HFFc6 (cell line): Measurements from ENCODE around the gene SOX18. TPM values are rescaled to one million over a fixed set of nuclear protein-coding genes. Genes with fewer than 3 reads are reported as not detected.

ENCODE experiments used
- DNase-seq: peaks from one replicate; pipeline ENCODE4 v3.0.0-alpha.2; 2018
- H3K27ac Mint-ChIP-seq: 2 replicates; pipeline ENCODE4 v1.8.0; 2020; ENCODE audit warnings: mild to moderate bottlenecking, mixed read lengths
- H3K27me3 Mint-ChIP-seq: 2 replicates; pipeline ENCODE4 v1.8.0; 2021; ENCODE audit warnings: mild to moderate bottlenecking, moderate library complexity, mixed read lengths; ENCODE audit not compliant: insufficient read depth
- H3K36me3 Mint-ChIP-seq: 2 replicates; pipeline ENCODE4 v1.8.0; 2021; ENCODE audit warnings: low read depth, mixed read lengths
- H3K4me1 Mint-ChIP-seq: 2 replicates; pipeline ENCODE4 v1.8.0; 2020; ENCODE audit warnings: low read depth, mixed read lengths
- H3K4me3 Mint-ChIP-seq: 2 replicates; pipeline ENCODE4 v1.8.0; 2020; ENCODE audit warnings: mild to moderate bottlenecking, moderate library complexity, mixed read lengths
- H3K9me3 Mint-ChIP-seq: 2 replicates; pipeline ENCODE4 v1.8.0; 2020; ENCODE audit warnings: mild to moderate bottlenecking, mixed read lengths
- total RNA-seq, 6 experiments: library from RNA; stranded (reverse); fragmentation: NEBNext Ultra II Directional; extraction: Animal tissue kit (Norgen Biotek cat#: 25700); gene quantifications; 2 replicates in 1 of 6; 3 replicates in 5 of 6; pipeline ENCODE4 v1.2.3, GENCODE V29; 2021
- TF ChIP-seq, protein P1 (sequence below): fragments of 200-600 bp; sonication (generic); IDR thresholded peaks from 2 replicates; pipeline ENCODE4 v1.5.0; 2021; ENCODE audit warnings: antibody characterized with exemption, mild to moderate bottlenecking

Gene SOX18
- total RNA-seq, 6 experiments from 2014 or later: 0.10 to 0.17 TPM; not detected in 4

DNA sequence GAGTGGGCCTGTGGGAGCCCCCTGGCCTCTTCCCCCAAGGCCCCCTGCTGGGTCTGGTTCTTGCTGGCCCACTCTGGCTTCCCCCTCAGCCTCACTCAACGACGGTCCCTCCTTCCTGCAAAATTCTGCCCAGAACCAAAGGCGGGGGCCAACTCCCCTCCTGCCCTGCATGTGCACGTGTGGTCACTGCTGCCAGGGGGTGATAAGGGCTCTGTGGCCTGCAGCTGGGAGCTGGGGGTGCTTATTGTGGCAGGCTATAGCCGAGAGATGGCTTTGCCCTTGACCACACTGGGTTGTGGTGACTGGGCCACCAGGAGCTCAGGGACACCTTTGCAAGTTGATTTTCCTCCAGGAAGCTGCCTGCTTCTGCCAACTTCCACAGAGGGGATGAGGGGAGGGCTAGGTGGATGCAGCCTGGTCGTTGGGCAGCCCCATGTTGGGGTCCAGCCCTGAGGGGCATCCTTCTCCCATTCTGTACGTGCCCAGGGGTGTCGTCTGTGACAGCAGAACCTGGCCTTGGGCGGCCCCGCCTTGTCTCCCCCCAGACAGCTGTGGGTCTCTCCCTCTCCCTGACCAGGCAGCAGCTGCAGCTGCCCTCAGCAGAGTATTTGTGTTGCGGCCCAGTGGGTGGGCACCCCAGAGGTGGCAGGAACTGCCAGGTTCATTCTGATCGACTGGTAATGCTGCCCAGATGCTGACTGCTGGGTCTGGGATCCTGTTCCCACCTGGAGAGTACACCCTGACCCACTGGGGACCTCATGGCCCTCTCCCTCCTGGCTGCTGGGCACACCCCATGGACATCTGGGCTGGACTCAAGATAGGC, 19.2 kb upstream of the SOX18 start:
- peaks cover 35% of the 10 kb centered on the region for H3K4me1 Mint-ChIP-seq
- H3K9me3 Mint-ChIP-seq: no peaks in the 10 kb centered on the region
- H3K4me3 Mint-ChIP-seq: no peak overlapping the region
- no peak overlapping the region for H3K27ac Mint-ChIP-seq
- TF ChIP-seq, protein P1, sequence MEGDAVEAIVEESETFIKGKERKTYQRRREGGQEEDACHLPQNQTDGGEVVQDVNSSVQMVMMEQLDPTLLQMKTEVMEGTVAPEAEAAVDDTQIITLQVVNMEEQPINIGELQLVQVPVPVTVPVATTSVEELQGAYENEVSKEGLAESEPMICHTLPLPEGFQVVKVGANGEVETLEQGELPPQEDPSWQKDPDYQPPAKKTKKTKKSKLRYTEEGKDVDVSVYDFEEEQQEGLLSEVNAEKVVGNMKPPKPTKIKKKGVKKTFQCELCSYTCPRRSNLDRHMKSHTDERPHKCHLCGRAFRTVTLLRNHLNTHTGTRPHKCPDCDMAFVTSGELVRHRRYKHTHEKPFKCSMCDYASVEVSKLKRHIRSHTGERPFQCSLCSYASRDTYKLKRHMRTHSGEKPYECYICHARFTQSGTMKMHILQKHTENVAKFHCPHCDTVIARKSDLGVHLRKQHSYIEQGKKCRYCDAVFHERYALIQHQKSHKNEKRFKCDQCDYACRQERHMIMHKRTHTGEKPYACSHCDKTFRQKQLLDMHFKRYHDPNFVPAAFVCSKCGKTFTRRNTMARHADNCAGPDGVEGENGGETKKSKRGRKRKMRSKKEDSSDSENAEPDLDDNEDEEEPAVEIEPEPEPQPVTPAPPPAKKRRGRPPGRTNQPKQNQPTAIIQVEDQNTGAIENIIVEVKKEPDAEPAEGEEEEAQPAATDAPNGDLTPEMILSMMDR: no peak
- peaks cover 1% of the 10 kb centered on the region for H3K27me3 Mint-ChIP-seq
- DNase-seq: no peak
- H3K36me3 Mint-ChIP-seq: no peaks in the 10 kb centered on the region

DNA sequence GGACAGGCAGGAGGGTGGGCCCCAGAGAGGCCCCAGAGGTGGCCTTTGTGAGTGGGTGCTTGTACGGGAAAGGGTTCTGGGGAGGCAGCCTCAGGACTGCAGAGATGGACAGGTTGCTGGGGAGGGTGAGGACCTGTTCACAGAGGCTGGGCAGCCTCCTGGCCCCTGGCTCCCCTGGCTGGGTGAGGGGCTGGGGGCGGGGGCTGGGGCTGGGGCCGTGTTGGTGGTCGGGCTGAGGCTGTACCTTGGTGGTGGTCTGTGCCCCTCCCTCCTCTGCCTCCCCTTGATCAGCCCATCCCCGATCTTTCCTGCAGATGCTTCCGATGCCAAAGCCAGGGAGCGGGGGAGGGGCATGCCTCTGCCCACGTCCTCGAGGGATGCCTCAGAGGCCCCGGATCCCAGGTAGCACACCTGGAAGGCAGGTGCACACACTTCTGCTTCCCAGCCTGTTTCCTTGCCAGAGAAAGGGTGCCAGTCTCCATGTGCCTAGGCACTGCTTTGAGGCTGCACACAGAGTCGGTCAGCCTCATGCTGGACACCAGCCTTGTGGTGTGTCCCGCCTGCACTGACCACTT, 18.4 kb upstream of the SOX18 start:
- TF ChIP-seq, protein P1: no peak

DNA sequence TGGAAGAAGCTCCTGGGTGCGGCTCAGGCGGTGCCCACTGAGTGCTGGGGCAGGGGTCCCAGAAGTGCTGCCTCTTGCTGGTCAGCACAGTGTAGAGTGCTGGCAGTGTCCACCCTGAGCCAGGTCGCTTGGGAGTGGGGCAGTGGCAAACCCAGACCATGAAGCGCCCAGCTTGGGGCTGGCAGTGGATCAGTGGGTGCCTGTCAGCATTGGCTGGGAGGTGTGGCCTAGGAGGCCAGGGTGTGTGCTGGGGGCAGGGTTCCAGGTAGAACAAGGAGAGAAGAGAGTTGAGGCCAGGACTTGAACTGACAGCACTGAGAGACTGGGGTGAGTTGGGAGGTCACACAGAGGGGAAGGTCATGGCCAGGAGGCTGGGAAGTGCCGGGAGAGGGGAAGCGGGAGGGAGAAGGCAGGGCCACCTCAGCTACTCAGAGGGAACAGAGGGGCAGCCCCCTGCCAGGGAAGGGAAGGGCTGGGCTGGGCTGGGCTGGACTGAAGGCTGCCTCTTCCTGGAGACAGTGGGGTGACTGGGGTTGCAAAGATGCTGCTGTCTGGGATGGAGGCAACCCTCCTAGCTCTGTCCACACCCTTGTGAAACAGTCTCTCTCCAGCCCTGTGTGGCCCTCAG, 17.7 kb upstream of the SOX18 start:
- H3K27me3 Mint-ChIP-seq: peaks cover 1% of the 10 kb centered on the region
- TF ChIP-seq, protein P1: no peak
- no peak overlapping the region for H3K4me3 Mint-ChIP-seq
- DNase-seq: no peak
- peaks cover 40% of the 10 kb centered on the region for H3K4me1 Mint-ChIP-seq
- H3K27ac Mint-ChIP-seq: peak overlapping the region; percentile 38; the same call in 1 of the 2 replicates
- H3K9me3 Mint-ChIP-seq: no peaks in the 10 kb centered on the region
- no peaks in the 10 kb centered on the region for H3K36me3 Mint-ChIP-seq

More for the DNA sequence above, 18.4 kb upstream of the SOX18 start:
- Mint-ChIP-seq H3K9me3 (no peaks in the 10 kb centered on the region), H3K27ac (no peak overlapping the region), H3K27me3 (peaks cover 1% of the 10 kb centered on the region), H3K36me3 (no peaks in the 10 kb centered on the region), H3K4me3 (no peak overlapping the region), H3K4me1 (peaks cover 35% of the 10 kb centered on the region)
- DNase-seq: no peak

DNA sequence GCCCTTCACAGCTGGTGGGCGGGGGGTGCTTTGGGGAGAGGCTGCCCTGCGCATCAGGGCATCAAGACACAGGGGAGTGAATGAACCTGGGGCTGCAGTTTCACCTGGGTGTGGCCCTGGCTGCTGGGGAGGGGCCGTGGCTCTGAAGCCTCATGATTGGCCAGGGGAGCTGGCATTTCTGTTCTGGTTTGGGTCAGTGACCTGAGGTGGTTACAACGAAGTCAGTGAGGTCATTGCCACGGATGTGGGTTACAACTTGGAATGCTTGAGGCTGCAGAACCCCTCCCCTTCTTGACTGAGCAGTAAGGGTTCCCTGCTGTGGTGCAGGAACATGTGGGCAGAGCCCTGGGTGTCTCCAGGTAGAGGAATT, 16.5 kb upstream of the SOX18 start:
- TF ChIP-seq, protein P1: no peak
- Mint-ChIP-seq H3K4me3 (peak overlapping the region; percentile 57), H3K4me1 (peaks cover 44% of the 10 kb centered on the region), H3K9me3 (no peaks in the 10 kb centered on the region), H3K27me3 (peaks cover 1% of the 10 kb centered on the region), H3K36me3 (no peaks in the 10 kb centered on the region), H3K27ac (peak overlapping the region; percentile 81)
- DNase-seq: peak; percentile 73

DNA sequence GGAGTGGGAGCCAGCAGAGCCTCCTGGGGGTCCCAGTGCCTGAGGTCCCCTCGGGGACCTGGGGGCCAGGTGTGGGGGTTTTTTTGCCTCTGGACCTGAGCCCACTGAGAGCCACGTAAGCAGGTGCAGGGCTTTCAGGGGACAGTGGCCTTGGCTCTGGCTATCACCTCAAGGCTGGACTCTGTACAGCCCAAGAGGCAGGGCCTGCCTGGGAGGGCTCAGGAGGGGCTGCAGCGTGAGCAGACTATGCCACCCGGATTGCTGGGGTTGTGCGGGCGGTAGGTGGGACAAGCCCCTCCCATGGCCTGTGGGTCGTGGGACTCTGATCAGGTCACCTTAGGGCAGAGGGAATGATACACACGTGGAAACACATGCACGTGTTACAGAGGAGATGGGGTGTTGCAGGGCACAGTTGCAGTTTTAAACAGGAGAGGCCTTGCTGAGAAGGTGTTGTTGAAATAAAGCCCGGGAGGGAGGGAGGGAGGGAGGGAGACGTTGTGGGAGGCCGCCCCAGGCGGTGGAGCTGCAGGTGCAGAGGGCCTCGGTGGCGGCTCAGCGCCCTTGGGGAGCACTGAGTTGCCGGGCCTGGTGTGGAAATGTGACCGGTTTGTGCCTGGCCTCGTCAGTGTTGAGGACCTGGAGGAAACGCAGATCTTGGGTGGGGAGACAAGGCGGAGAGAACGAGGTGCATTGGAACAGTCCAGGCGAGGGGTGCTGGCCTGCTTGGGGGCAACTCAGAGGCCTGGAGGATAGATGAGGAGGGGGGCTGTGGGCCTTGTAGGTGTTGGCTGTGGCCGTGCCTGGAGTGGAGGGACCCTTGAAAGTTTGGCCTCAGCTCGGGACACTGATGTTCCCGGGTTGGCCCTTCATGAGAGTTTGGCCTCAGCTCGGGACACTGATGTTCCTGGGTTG, 15.9 kb upstream of the SOX18 start:
- H3K27ac Mint-ChIP-seq: peak overlapping the region; percentile 81

More for the DNA sequence above, 15.9 kb upstream of the SOX18 start:
- TF ChIP-seq, protein P1: no peak
- Mint-ChIP-seq H3K9me3 (no peaks in the 10 kb centered on the region), H3K36me3 (no peaks in the 10 kb centered on the region), H3K4me1 (peaks cover 44% of the 10 kb centered on the region), H3K4me3 (peak overlapping the region; percentile 57; the same call in 1 of the 2 replicates), H3K27me3 (peaks cover 1% of the 10 kb centered on the region)
- no peak for DNase-seq
